Activated naive CD8-positive, alpha-beta T cell treated with anti-CD3 and anti-CD28 coated beads, Interleukin-2, amount 50 U/mL, for 16 hours (primary cell): ENCODE data around the gene SMCHD1.
"Not testable (repeated sequence)": the region's sequence is repeated elsewhere in the genome, so short reads cannot be mapped to it uniquely, and the experiment has no call there.

Experiments used
- DNase-seq: peaks from one replicate; pipeline ENCODE4 v3.0.0-alpha.2; 2020; ENCODE audit warnings: low read depth, low spot score

SMCHD1 gene

DNA sequence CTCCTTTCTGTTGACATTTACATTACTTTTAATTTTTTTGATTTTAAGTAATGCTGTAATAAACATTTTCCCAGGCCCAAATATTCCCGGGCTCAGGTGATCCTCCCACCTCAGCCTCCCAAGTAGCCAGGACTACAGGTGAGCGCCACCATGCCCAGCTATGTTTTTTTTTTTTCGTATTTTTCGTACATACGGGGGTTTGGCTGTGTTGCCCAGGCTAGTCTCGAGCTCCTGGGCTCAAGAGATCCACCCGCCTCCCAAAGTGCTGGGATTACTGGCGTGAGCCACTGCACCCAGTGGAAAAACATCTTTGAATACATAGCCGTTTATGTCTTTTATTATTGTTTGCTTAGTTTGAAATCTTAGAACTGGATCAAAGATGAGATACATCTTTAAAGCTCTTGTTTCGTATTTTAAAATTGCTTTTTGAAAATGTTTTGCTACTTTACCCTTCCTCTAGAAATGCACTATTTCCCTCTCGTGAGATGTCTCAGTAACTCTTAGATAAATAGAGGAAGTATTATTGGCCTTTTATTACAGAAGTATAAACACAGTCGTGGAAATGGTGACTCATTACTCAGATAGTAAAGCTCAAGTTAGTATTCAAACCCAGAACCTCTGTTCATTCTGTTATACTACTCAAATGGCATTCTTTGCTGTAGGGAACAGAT, 2.4 kb downstream of the SMCHD1 start:
- no peak for DNase-seq

- DNase-seq, result not testable (repeated sequence)
Measured at GRCh38 chr18:2660849-2661248, 5.3 kb downstream of the SMCHD1 start.

DNA sequence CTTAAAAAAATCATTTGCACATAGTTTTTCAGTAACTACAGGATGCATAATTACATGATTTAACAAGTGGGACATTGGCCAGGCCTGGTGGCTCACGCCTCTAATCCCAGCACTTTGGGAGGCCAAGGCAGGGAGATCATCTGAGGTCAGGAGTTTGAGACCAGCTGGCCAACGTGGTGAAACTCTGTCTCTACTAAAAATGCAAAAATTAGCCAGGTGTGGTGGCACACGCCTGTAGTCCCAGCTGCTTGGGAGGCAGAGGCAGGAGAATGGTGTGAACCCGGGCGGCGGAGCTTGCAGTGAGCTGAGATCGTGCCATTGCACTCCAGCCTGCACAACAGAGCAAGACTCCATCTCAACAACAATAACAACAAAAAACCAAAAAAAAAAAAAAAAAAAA, 6.8 kb downstream of the SMCHD1 start:
- not testable (repeated sequence) for DNase-seq

DNA sequence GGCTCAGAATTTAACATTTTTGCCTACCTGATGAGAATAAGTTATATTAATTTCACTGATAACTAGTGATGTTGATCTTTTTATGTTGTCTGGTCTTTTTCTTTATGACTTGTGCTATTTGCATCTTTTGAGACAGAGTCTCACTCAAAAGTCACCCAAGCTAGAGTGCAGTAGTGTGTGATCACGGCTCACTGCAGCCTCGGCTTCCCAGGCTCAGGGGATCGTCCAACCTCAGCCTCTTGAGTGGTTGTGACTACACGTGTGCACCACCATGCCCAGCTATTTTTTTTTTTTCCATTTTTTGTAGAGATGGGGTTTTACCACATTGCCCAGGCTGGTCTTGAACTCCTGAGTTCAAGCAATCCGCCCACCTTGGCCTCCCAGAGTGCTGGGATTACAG, 7.5 kb downstream of the SMCHD1 start:
- DNase-seq, result no peak

- DNase-seq, result no peak
Measured at GRCh38 chr18:2672410-2672809, 16.9 kb downstream of the SMCHD1 start.

GRCh38 chr18:2672872-2673271, 17.3 kb downstream of the SMCHD1 start:
- DNase-seq, result no peak

- DNase-seq, result not testable (repeated sequence)
Measured at GRCh38 chr18:2678933-2679332, 23.4 kb downstream of the SMCHD1 start.

GRCh38 chr18:2680216-2680792, 24.8 kb downstream of the SMCHD1 start:
- no peak for DNase-seq

GRCh38 chr18:2681993-2682603, 26.6 kb downstream of the SMCHD1 start:
- DNase-seq, result no peak

- no peak for DNase-seq
Measured at GRCh38 chr18:2683055-2683454, 27.5 kb downstream of the SMCHD1 start.

DNA sequence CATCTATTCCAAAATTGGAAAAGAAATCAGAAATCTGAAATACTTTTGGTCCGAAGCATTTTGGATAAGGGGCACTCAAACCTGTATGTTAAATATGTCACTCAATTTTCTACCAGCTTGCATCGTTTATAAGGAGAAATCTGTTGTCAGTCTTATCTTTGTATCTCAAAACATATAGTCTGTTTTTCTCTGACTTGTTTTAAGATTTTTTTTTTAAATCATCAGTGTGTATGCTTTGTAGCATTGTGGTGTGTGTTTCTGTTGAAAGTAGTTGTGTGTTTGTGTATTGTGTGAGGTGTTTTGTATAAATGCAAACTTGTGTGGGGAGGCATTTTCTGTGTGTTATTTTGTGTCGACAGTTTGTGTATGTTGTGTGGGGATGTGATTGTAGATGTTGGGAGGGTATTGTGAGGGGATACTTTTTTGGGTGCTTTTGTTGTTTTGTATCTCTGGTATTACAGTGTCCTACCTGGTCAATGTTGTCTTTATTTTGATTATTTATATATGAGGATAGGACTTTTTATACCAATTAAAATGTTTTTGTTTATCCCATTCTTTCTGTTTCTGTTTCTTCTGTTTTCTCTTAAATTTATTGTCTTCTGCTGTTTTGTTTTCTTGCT, 30.9 kb downstream of the SMCHD1 start:
- DNase-seq, result no peak

DNA sequence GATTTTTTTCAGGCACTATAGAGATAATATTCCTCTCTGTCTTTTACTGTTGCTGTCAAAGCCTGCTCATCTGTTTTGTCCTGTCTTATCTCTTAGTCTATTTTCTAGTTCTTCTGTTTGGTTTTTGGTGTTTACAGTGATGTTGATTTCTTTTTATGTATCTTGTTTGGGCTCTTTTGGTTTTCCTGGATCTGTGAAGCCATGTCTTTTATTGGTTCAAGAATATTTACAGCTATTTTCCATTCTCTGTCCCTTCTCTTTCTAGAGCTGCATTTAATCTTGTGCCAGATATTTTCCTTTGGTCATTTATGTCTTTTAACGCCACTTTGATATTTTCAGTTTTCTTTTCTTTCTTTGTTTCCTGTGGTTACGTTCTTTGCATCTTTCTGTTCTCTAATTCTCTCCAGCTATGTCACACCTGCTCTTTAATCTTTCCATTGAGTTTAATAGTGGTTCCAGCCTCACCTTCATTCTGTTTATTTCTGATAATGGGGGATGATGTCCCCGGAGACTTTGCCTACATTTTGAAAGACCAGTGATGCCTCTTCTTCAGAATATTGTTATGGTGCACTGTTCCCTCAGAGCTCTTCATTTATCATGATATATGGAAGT, 32.0 kb downstream of the SMCHD1 start:
- no peak for DNase-seq

DNA sequence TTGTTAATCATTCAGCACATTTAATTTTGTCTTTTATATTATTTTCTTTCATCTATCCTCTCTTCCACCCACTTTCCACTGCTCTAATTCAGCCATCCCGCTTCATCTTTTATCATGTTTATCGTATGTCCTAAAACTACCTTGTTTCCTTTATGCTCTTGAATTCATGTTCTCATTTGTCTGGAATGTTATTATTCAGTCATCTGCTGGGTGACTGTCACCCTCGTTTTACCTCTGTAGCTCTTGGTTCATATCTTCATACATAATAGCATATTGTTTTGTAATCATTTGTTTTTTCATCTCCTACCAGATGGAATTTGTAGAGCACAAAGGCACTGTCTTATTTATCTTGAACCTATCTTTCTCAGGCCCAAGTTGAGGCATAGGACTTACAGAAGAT, 37.0 kb downstream of the SMCHD1 start:
- DNase-seq, result no peak

GRCh38 chr18:2697184-2697583, 41.7 kb downstream of the SMCHD1 start:
- DNase-seq, result no peak

- DNase-seq, result no peak
Measured at GRCh38 chr18:2699001-2699400, 43.5 kb downstream of the SMCHD1 start.

DNA sequence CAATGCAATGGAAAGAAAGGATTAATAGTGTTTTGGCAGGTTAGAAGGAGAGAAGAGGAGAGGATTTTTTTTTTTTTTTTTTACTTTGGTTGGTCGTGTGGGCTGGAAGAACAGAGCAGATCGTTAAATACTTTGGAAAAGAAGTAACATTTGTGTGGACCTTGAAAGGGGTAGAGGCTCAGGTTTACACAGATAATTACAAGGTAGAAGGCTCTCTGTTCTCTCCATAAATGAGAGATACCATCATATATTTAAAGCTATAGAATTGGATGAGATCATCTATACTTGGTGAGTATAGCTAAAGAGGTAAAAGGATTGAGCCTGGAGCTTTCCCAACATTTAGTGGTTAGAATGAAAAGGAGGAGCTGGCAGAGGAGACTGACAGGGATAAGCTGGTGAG, 49.0 kb downstream of the SMCHD1 start:
- DNase-seq, result no peak

DNA sequence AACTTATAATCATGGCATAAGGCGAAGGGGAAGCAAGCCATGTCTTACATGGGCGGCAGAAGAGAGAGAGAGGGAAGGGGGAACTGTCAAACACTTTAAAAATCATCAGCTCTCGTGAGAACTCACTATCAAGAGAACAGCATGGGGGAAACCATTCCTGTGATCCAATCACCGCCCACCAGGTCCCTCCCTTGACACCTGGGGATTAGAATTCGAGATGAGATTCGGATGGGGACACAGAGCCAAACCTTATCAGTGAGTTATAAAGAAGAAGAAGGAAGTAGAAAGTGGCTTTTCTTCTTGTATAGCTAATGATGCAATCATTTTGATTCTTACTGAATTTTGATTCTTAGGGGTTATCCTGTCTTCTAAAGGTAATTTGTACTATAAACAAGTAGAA, 51.4 kb downstream of the SMCHD1 start:
- no peak for DNase-seq

- no peak for DNase-seq
Measured at GRCh38 chr18:2707551-2708168, 52.1 kb downstream of the SMCHD1 start.

- DNase-seq, result no peak
Measured at GRCh38 chr18:2709316-2709715, 53.8 kb downstream of the SMCHD1 start.

DNA sequence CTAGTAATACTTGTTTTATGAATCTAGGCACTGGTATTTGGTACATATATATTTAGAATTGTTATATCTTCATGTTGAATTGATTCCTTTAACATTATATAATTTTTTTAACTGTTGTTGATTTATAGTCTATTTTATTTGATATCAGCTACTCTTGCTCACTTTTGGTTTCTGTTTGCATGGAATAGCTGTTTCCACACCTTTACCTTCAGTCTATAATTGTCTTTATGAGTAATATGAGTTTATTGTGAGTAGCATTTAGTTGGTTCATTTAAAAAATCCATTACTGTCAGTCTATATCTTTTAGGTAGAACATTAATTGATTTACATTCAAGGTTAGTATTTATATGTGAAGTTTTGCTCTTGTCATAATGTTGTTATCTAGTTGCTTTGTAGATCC, 58.6 kb downstream of the SMCHD1 start:
- DNase-seq, result no peak

DNA sequence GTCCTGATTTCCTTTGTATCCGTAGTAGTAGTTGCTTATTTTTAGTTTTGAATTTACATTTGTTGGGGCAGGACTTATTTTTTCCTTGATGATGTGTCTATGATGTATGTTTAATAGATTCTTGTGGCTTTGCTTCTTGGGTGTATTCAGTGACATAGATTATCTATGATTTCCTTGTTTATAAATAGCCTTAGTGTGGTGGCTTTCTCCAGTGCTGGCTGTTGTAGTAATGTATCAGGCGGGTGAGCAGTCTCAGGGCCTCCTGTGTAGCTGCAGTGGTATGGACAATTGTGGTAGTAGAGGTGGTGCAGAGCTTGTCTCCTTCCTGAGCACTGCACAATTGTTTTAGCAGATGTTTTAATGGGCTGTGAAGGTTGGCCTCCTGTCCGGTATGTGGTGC, 60.5 kb downstream of the SMCHD1 start:
- DNase-seq, result no peak
